ENCODE measurements around the gene KCTD3. TPM values are rescaled to one million over a fixed set of nuclear protein-coding genes. Genes with fewer than 3 reads are reported as not detected.

Gene KCTD3
- total RNA-seq, 1 donor from 2014 or later: 38.1 TPM

DNA sequence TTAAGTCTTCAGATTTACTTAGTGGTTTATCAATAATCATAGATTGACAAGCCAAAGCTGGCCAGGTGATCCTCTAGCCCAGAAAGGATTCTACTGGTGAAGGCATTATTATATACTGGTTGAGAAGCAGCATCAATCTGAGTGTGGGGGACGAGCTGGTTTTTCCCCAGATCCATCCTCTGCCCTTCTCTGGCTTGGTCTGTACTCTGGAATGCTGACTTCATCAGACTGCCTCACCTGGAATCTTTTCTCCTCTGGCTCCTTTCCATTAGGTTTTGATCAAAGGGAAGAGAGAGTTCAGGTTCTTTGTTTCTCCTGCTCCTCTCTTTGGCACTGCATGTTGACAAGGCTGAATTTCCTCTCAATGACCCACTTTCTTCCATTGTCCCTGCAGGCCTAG, 93.9 kb downstream of the KCTD3 start:
- no peak for ATAC-seq

DNA sequence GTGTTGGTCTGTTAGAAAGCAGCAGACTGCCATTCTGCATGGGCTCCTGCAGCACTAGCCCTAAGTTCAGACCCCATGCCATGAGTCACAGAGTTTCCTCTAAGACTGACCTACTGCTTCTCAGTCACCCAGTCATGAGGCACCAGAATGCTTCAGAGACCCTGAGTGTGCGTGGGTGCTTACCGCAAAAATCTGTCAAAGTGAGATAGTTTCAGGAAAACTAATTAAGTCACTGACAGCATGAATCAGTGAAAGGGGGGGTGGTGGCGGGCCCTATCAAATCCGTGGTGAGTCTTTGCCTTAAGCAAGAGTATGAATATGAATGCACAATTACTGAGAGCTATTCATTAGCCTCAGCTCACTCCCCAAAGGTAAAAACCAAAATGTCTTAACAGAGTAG, 98.1 kb downstream of the KCTD3 start:
- no peak for ATAC-seq

DNA sequence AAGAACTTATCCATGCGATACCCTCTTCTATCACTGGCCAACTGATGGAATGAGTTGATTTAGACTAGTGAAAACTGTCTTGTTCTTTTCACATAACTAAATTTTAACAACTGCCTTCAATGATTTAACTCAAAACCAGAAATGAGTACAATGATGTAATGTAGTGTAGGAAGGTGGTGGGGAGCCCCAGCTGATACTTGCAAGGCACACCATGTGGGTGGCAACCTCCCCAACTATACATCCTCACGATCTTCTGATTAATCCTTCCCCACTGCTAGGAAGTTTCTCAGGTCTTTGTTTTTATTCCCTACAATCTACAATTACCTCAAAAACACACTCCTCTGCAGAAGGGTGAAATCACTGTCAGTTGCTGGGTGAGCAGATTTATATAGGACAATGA, 100.7 kb downstream of the KCTD3 start:
- ATAC-seq: no peak

DNA sequence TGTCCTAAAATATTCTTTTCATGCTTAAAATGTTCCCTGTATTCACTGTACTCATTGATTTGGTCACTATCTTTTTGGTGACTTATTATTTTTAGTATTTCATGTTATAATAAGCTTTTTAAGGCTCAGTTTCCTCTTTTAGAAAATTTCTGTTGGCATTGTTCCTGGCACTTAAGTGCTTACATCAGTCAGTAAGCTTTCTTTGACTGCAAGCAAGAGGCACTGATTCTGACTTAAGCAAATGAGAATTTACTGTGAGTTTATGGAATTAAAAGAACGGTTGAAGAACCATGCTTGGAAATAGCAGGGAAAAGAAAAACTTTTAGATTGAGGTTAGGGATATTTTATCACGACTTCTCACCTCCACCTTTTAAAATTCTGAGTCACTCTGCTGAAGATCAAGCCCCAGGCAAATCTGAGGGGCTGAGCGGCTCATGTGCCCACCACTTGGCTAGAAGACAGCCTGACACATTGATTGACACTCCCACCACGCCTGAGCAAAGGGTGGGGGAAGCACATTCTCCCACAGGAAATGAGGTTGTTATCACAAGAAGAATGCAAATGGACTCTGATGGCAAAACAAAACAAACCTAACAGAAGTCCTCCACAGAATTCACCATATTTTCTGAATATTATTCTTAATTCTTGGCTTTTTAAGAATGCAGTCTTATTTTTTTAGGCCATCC, 102.8 kb downstream of the KCTD3 start:
- ATAC-seq: no peak

Measured in esophagus mucosa (tissue), 1 donor.